HepG2 (cell line): Measurements from ENCODE around the gene PCIF1. TPM values are rescaled to one million over a fixed set of nuclear protein-coding genes. Genes with fewer than 3 reads are reported as not detected.
A peak's percentile ranks its signal among the peaks of the same experiment; 100 is the strongest.

Experiments
- ATM ChIP-seq: fragments of 450-650 bp; IDR thresholded peaks from 2 replicates; pipeline ENCODE4 v1.7.1; 2017; ENCODE audit warnings: mild to moderate bottlenecking, borderline replicate concordance
- BORCS8-MEF2B ChIP-seq: sonication (generic); formaldehyde crosslinking; IDR thresholded peaks from 2 replicates; pipeline ENCODE4 v1.8.0; 2022; ENCODE audit warnings: mild to moderate bottlenecking, missing genetic modification reagents
- DDIT3 ChIP-seq: sonication (generic); formaldehyde crosslinking; IDR thresholded peaks from 2 replicates; pipeline ENCODE4 v1.4.0; 2020; ENCODE audit warnings: mild to moderate bottlenecking, missing genetic modification reagents
- DMAP1 ChIP-seq: IDR thresholded peaks from 2 replicates; pipeline ENCODE4 v1.6.1; 2016
- GRHL1 ChIP-seq: sonication (generic); formaldehyde crosslinking; conservative IDR thresholded peaks from 2 replicates; pipeline ENCODE4 v1.8.0; 2022; ENCODE audit warnings: missing genetic modification reagents
- HCFC1 ChIP-seq: fragments of 150-350 bp; IDR thresholded peaks from 2 replicates; pipeline ENCODE4 v1.6.1; 2014; ENCODE audit warnings: low read depth, low read length
- MBD4 ChIP-seq: IDR thresholded peaks from 2 replicates; pipeline ENCODE4 v1.6.1; 2012; ENCODE audit warnings: low read length, inconsistent platforms, borderline replicate concordance
- NR2C2 ChIP-seq: sonication (generic); formaldehyde crosslinking; IDR thresholded peaks from 2 replicates; pipeline ENCODE4 v1.4.0; 2020; ENCODE audit warnings: missing genetic modification reagents, mild to moderate bottlenecking, moderate library complexity, borderline replicate concordance
- PAWR ChIP-seq: sonication (generic); formaldehyde crosslinking; IDR thresholded peaks from 2 replicates; pipeline ENCODE4 v1.4.0; 2020; ENCODE audit warnings: missing genetic modification reagents, mild to moderate bottlenecking, borderline replicate concordance
- RERE ChIP-seq: IDR thresholded peaks from 2 replicates; pipeline ENCODE4 v1.6.1; 2016; ENCODE audit warnings: low read depth, missing genetic modification reagents, missing compliant biosample characterization
- RFXAP ChIP-seq: sonication (generic); formaldehyde crosslinking; IDR thresholded peaks from 2 replicates; pipeline ENCODE4 v1.4.0; 2020; ENCODE audit warnings: missing genetic modification reagents, borderline replicate concordance
- SNAPC4 ChIP-seq: sonication (generic); formaldehyde crosslinking; IDR thresholded peaks from 2 replicates; pipeline ENCODE4 v1.4.0; 2020; ENCODE audit warnings: mild to moderate bottlenecking, missing genetic modification reagents
- TP53 ChIP-seq: sonication (generic); formaldehyde crosslinking; conservative IDR thresholded peaks from 2 replicates; pipeline ENCODE4 v1.4.0; 2020; ENCODE audit warnings: missing genetic modification reagents
- ZNF3 ChIP-seq: IDR thresholded peaks from 2 replicates; pipeline ENCODE4 v1.7.0; 2017; ENCODE audit warnings: inconsistent platforms
- ZNF614 ChIP-seq: IDR thresholded peaks from 2 replicates; pipeline ENCODE4 v1.6.1; 2018; ENCODE audit warnings: missing biosample characterization, missing genetic modification reagents, inconsistent platforms, borderline replicate concordance
- ZNF780A ChIP-seq: sonication (generic); formaldehyde crosslinking; IDR thresholded peaks from 2 replicates; pipeline ENCODE4 v1.8.0; 2022; ENCODE audit warnings: mild to moderate bottlenecking, missing genetic modification reagents, moderate library complexity
- polyA plus RNA-seq, 8 experiments: library from polyadenylated mRNA; depleted of rRNA in 3 of 8; stranded (reverse) in 7 of 8; unstranded in 1 of 8; fragments of >200 nt; fragmentation: Illumina TruSeq in 4 of 8; extraction: Trizol in 4 of 8; gene quantifications; 2 replicates each; pipeline versions ENCODE4 v1.2.1 to v1.2.3, GENCODE V29; 2011 to 2016; ENCODE audit warnings: low read depth in 4 of 8, missing spikeins in 1 of 8, mixed read lengths in 1 of 8; ENCODE audit not compliant: insufficient read depth in 1 of 8
- total RNA-seq, 5 experiments: library from RNA; depleted of rRNA; stranded (reverse); fragments of >200 nt; fragmentation: Illumina TruSeq; extraction: Trizol; gene quantifications; 2 replicates each; pipeline ENCODE4 v1.2.3, GENCODE V29; 2016; ENCODE audit warnings: low read depth in 1 of 5

The PCIF1 gene
- total and polyA plus RNA-seq, 2 of the 13 experiments (the other 11 are each of a cell fraction or from before 2014, with no cell fraction given), result 20.9 to 24.4 TPM

- TF ChIP-seq ATM (no peak; the same call in 1 of the 2 replicates), SNAPC4 (CRISPR knock-in tag) (peak; percentile 94; the same call in 1 of the 2 replicates), MBD4 (no peak), ZNF3 (CRISPR knock-in tag) (no peak; the same call in 1 of the 2 replicates), NR2C2 (CRISPR knock-in tag) (peak; percentile 92), PAWR (no peak), ZNF780A (CRISPR knock-in tag) (peak; percentile 91; the same call in 1 of the 2 replicates), ZNF614 (CRISPR knock-in tag) (peak; percentile 85), HCFC1 (peak; percentile 70), GRHL1 (no peak), RERE (CRISPR knock-in tag) (no peak; the same call in none of the 2 replicates), DMAP1 (CRISPR knock-in tag) (peak; percentile 99), BORCS8-MEF2B (CRISPR knock-in tag) (peak; percentile 60; the same call in 1 of the 2 replicates), RFXAP (CRISPR knock-in tag) (0 out of 2 replicates have a peak, but pooled peaks have one; percentile 46), DDIT3 (CRISPR knock-in tag) (0 out of 2 replicates have a peak, but pooled peaks have one; percentile 56), TP53 (CRISPR knock-in tag) (peak; percentile 13; the same call in 1 of the 2 replicates)
Observed at GRCh38 chr20:45971675-45972499, 37.4 kb downstream of the PCIF1 start, which contains the start of gene ZNF335 (continued).
